Retinal pigment epithelial cell (primary cell): ENCODE data around the gene ARTN.

Source experiments
- DNase-seq: peaks from one replicate; pipeline ENCODE4 v3.0.0-alpha.2; 2010; ENCODE audit warnings: low read depth
- H3K4me3 ChIP-seq: 2 replicates; pipeline ENCODE4 v1.5.1; 2011; ENCODE audit warnings: mild to moderate bottlenecking, low read length, control low read depth, moderate library complexity
- TF ChIP-seq, protein P1 (sequence below): conservative IDR thresholded peaks from 2 replicates; pipeline ENCODE4 v1.5.1; 2011; ENCODE audit warnings: low read depth, low read length, control low read depth, inconsistent platforms

Gene ARTN

DNA sequence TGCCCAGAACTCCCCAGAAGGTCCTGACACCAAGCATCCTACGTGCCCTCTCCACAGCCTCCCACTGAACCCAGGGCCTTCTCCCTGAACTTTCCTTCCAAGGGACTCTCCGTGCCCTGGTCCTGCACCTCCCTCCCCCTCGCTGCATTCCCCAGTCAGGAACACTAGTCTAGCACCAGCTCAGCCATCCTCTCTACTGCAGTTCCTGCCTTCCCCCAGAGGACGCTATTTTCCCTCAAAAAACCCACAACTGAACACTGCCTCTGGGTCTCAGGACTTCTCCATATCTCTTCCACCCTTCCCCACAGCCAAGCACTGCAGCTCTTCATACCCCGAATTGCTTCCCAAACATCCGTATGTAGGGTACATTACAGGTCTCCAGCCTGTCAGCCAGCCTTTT is 12.6 kb upstream of the ARTN start:
- no peak for DNase-seq
- H3K4me3 ChIP-seq, result no peak overlapping the region
- TF ChIP-seq, protein P1, sequence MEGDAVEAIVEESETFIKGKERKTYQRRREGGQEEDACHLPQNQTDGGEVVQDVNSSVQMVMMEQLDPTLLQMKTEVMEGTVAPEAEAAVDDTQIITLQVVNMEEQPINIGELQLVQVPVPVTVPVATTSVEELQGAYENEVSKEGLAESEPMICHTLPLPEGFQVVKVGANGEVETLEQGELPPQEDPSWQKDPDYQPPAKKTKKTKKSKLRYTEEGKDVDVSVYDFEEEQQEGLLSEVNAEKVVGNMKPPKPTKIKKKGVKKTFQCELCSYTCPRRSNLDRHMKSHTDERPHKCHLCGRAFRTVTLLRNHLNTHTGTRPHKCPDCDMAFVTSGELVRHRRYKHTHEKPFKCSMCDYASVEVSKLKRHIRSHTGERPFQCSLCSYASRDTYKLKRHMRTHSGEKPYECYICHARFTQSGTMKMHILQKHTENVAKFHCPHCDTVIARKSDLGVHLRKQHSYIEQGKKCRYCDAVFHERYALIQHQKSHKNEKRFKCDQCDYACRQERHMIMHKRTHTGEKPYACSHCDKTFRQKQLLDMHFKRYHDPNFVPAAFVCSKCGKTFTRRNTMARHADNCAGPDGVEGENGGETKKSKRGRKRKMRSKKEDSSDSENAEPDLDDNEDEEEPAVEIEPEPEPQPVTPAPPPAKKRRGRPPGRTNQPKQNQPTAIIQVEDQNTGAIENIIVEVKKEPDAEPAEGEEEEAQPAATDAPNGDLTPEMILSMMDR, result no peak

DNA sequence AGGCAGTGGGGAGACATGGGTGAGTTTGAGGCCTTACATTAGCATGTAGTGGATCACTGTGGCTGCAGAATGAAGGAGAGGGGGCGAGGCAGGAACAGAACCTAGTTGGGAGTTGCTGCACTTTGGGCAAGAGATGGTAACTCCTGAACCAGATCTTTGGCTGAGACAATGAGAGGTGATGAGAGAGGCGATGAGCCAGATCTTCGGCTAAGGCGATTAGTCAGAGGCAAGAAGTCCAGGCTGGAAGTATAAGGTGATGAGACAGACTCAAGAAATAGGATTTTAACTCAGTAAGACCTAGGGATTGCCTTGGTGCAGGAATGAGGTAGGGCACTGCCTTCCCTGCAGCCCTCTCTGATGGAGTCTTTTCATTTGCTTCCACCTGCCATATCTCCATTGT is 9.1 kb upstream of the ARTN start:
- no peak for DNase-seq
- TF ChIP-seq, protein P1, result no peak
- H3K4me3 ChIP-seq, result no peak overlapping the region

DNA sequence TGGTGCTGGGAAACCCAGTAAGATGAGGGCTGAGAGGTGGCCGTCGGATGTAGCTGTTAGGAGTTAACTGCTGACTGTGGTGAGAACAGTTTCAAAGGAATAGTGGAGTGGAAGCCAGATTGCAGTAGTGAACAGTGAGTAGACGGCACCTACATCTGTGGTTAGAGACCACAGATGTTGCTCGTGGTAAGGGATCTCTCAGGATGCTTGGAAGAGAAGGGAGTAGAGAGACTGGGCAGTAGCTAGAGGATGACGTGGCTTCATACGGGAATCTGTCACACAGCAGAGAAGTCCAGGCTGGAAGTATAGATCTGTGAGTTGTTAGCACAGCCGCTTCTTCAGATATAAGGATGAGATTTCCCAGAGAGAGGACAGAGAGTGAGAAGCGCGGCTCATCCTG is 7.8 kb upstream of the ARTN start:
- no peak overlapping the region for H3K4me3 ChIP-seq
- TF ChIP-seq, protein P1, result no peak
- no peak for DNase-seq

DNA sequence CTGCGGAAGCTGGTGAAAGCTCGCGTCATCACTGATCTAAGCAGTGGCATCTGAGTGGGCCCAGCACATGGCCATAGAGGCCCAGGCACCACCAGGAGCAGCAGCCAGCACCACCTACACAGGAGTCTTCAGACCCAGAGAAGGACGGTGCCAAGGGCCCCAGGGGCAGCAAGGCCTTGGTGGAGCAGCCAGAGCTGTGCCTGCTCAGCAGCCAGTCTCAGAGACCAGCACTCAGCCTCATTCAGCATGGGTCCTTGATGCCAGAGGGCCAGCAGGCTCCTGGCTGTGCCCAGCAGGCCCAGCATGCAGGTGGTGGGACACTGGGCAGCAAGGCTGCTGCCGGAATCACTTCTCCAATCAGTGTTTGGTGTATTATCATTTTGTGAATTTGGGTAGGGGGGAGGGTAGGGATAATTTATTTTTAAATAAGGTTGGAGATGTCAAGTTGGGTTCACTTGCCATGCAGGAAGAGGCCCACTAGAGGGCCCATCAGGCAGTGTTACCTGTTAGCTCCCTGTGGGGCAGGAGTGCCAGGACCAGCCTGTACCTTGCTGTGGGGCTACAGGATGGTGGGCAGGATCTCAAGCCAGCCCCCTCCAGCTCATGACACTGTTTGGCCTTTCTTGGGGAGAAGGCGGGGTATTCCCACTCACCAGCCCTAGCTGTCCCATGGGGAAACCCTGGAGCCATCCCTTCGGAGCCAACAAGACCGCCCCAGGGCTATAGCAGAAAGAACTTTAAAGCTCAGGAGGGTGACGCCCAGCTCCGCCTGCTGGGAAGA is 3.2 kb upstream of the ARTN start:
- no peak overlapping the region for H3K4me3 ChIP-seq
- TF ChIP-seq, protein P1, result peak; percentile 67
- no peak for DNase-seq

DNA sequence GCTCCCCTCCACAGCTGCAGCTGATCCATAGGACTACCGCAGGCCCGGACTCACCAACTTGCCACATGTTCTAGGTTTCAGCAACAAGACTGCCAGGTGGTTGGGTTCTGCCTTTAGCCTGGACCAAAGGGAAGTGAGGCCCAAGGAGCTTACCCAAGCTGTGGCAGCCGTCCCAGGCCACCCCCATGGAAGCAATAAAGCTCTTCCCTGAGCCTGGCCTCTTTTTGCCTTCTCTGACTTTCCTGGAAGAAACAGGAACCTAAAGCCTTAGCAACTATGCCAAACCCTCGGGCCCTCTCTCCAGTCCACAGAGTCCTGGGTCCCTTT is 2.7 kb upstream of the ARTN start:
- no peak for DNase-seq
- H3K4me3 ChIP-seq, result no peak overlapping the region
- TF ChIP-seq, protein P1, result no peak

DNA sequence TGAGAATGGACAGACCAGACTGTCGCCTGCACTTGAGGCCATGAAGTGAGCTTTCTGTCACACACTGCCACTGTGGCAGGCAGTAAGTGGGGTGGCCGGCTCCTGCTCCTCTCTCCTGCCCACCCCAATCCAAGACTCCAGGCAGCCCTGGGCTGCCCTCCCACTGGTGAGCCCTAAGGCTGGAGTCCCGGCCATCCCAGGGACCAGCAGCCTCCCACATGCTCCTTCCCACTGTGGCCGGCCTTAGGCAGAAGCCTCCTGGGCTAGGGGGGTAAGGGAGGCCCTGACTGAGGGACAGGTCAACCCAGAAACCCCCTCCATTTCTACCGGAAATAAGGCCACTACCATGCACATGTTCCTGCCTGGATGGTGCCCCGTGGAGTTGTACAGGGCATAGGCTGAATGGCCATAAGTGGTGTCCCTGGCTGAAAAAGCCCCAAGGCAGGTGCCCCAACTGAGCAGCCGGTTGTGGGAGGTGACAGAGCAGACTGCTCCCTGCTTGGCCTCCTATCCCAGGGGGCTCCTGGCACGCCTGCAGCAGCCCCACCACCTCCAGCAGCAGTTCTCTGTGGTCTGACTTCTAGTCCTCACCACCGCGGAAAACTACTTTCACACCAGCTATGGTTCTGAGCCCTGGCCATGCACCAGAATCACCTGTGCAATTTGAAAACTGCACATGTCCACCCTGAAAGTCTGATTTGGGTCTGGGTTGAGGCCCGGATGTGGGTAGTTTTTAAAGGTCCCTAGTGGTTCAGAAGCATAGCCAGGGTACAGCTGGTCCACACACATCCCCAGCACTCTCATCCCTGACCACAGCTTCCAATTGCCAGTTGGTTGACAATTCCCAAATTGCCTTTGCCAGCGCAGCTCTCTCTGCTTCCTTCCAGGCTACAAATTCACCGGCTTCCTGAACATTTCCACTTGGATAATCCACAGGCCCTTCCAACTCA is 1.6 kb upstream of the ARTN start:
- no peak overlapping the region for H3K4me3 ChIP-seq
- DNase-seq, result no peak
- TF ChIP-seq, protein P1, result no peak
